ENCODE data around the gene GARIN6. TPM values are rescaled to one million over a fixed set of nuclear protein-coding genes. Genes with fewer than 3 reads are reported as not detected.
"Not testable (repeated sequence)": the region's sequence is repeated elsewhere in the genome, so short reads cannot be mapped to it uniquely, and the experiment has no call there.

Gene GARIN6
- not detected for polyA plus RNA-seq
- long read RNA-seq, donor 1 = 0 reads
- long read RNA-seq, donor 2 = 0 reads
- long read RNA-seq, donor 3 = 0 reads
- long read RNA-seq, donor 4 = 0 reads
- long read RNA-seq, donor 5 = 0 reads
- long read RNA-seq, donor 6 = 0 reads
- long read RNA-seq, donor 7 = 0 reads
- long read RNA-seq, donor 8 = 0 reads
- long read RNA-seq, donor 9 = 0 reads
- long read RNA-seq, donor 10 = 0 reads
- long read RNA-seq, donor 11 = 0 reads

- no peaks in the 10 kb centered on the region for H3K27me3 ChIP-seq (ENCODE audit: control insufficient read depth, insufficient read depth, low read length)
- H3K36me3 ChIP-seq (ENCODE audit: control insufficient read depth, insufficient read depth, low read length) = no peaks in the 10 kb centered on the region
- no peaks in the 10 kb centered on the region for H3K4me1 ChIP-seq (ENCODE audit: control insufficient read depth, insufficient read depth, low read length)
- no peak within 1 kb of the TSS for H3K27ac ChIP-seq (ENCODE audit: low read length)
- no CpG with 5 or more reads among the region's 4 CpGs for WGBS (ENCODE audit: insufficient coverage, low lambda C conversion rate)
- H3K9me3 ChIP-seq (ENCODE audit: control insufficient read depth, low read depth, low read length) = no peaks in the 10 kb centered on the region
- H3K4me3 ChIP-seq (ENCODE audit: low read length) = no peak within 1 kb of the TSS
- no peak for DNase-seq
Observed at GRCh38 chr12:99647453-99647852, at the start of gene GARIN6. Gene GARIN6 (plus strand): TSS chr12:99647753. CDS start chr12:99648175, 422 bp downstream.

- Histone ChIP-seq H3K4me3 (ENCODE audit: low read length) (no peak overlapping the region), H3K9me3 (ENCODE audit: control insufficient read depth, low read depth, low read length) (no peaks in the 10 kb centered on the region), H3K27me3 (ENCODE audit: control insufficient read depth, insufficient read depth, low read length) (no peaks in the 10 kb centered on the region), H3K36me3 (ENCODE audit: control insufficient read depth, insufficient read depth, low read length) (no peaks in the 10 kb centered on the region), H3K27ac (ENCODE audit: low read length) (no peak overlapping the region), H3K4me1 (ENCODE audit: control insufficient read depth, insufficient read depth, low read length) (no peaks in the 10 kb centered on the region)
- WGBS (ENCODE audit: insufficient coverage, low lambda C conversion rate) = no CpG with 5 or more reads among the region's 2 CpGs
- no peak for DNase-seq
Observed at GRCh38 chr12:99598785-99599184, 48.8 kb upstream of the GARIN6 start.

- DNase-seq = no peak
- H3K4me3 ChIP-seq (ENCODE audit: low read length) = no peak overlapping the region
Observed at GRCh38 chr12:99600388-99600787, 47.2 kb upstream of the GARIN6 start.

GRCh38 chr12:99609455-99610181, 37.9 kb upstream of the GARIN6 start:
- DNase-seq = no peak
- H3K36me3 ChIP-seq (ENCODE audit: control insufficient read depth, insufficient read depth, low read length) = no peaks in the 10 kb centered on the region
- H3K9me3 ChIP-seq (ENCODE audit: control insufficient read depth, low read depth, low read length) = no peaks in the 10 kb centered on the region
- H3K27me3 ChIP-seq (ENCODE audit: control insufficient read depth, insufficient read depth, low read length) = no peaks in the 10 kb centered on the region
- H3K4me3 ChIP-seq (ENCODE audit: low read length) = no peak overlapping the region
- H3K27ac ChIP-seq (ENCODE audit: low read length) = no peak overlapping the region
- no peaks in the 10 kb centered on the region for H3K4me1 ChIP-seq (ENCODE audit: control insufficient read depth, insufficient read depth, low read length)
- WGBS (ENCODE audit: insufficient coverage, low lambda C conversion rate) = 10% methylated on average over 2 of the region's 7 CpGs

More at GRCh38 chr12:99600388-99600787, 47.2 kb upstream of the GARIN6 start:
- Histone ChIP-seq H3K9me3 (ENCODE audit: control insufficient read depth, low read depth, low read length) (no peaks in the 10 kb centered on the region), H3K27ac (ENCODE audit: low read length) (no peak overlapping the region), H3K4me1 (ENCODE audit: control insufficient read depth, insufficient read depth, low read length) (no peaks in the 10 kb centered on the region), H3K27me3 (ENCODE audit: control insufficient read depth, insufficient read depth, low read length) (no peaks in the 10 kb centered on the region), H3K36me3 (ENCODE audit: control insufficient read depth, insufficient read depth, low read length) (no peaks in the 10 kb centered on the region)
- WGBS (ENCODE audit: insufficient coverage, low lambda C conversion rate) = 68% methylated on average over 2 of the region's 5 CpGs

GRCh38 chr12:99611117-99611516, 36.4 kb upstream of the GARIN6 start:
- H3K9me3 ChIP-seq (ENCODE audit: control insufficient read depth, low read depth, low read length) = no peaks in the 10 kb centered on the region
- H3K4me3 ChIP-seq (ENCODE audit: low read length) = no peak overlapping the region
- no peaks in the 10 kb centered on the region for H3K36me3 ChIP-seq (ENCODE audit: control insufficient read depth, insufficient read depth, low read length)
- H3K4me1 ChIP-seq (ENCODE audit: control insufficient read depth, insufficient read depth, low read length) = no peaks in the 10 kb centered on the region
- H3K27me3 ChIP-seq (ENCODE audit: control insufficient read depth, insufficient read depth, low read length) = no peaks in the 10 kb centered on the region
- DNase-seq = no peak
- H3K27ac ChIP-seq (ENCODE audit: low read length) = no peak overlapping the region
- WGBS (ENCODE audit: insufficient coverage, low lambda C conversion rate) = 100% methylated on average over 2 of the region's 3 CpGs

- Histone ChIP-seq H3K27me3 (ENCODE audit: control insufficient read depth, insufficient read depth, low read length) (no peaks in the 10 kb centered on the region), H3K36me3 (ENCODE audit: control insufficient read depth, insufficient read depth, low read length) (no peaks in the 10 kb centered on the region), H3K9me3 (ENCODE audit: control insufficient read depth, low read depth, low read length) (no peaks in the 10 kb centered on the region), H3K4me3 (ENCODE audit: low read length) (no peak overlapping the region), H3K4me1 (ENCODE audit: control insufficient read depth, insufficient read depth, low read length) (no peaks in the 10 kb centered on the region), H3K27ac (ENCODE audit: low read length) (no peak overlapping the region)
- no peak for DNase-seq
- WGBS (ENCODE audit: insufficient coverage, low lambda C conversion rate) = 90% methylated on average over 2 of the region's 3 CpGs
Observed at GRCh38 chr12:99611599-99611998, 36.0 kb upstream of the GARIN6 start.

- Histone ChIP-seq H3K4me1 (ENCODE audit: control insufficient read depth, insufficient read depth, low read length) (no peaks in the 10 kb centered on the region), H3K36me3 (ENCODE audit: control insufficient read depth, insufficient read depth, low read length) (no peaks in the 10 kb centered on the region), H3K27me3 (ENCODE audit: control insufficient read depth, insufficient read depth, low read length) (no peaks in the 10 kb centered on the region), H3K9me3 (ENCODE audit: control insufficient read depth, low read depth, low read length) (no peaks in the 10 kb centered on the region), H3K27ac (ENCODE audit: low read length) (no peak overlapping the region), H3K4me3 (ENCODE audit: low read length) (no peak overlapping the region)
- no CpG with 5 or more reads among the region's 4 CpGs for WGBS (ENCODE audit: insufficient coverage, low lambda C conversion rate)
- DNase-seq = no peak
Observed at GRCh38 chr12:99618657-99619056, 28.9 kb upstream of the GARIN6 start.

GRCh38 chr12:99619389-99620158, 28.0 kb upstream of the GARIN6 start:
- no peak for DNase-seq

GRCh38 chr12:99620159-99620479, 27.4 kb upstream of the GARIN6 start:
- Histone ChIP-seq H3K4me1 (ENCODE audit: control insufficient read depth, insufficient read depth, low read length) (no peaks in the 10 kb centered on the region), H3K9me3 (ENCODE audit: control insufficient read depth, low read depth, low read length) (no peaks in the 10 kb centered on the region), H3K27me3 (ENCODE audit: control insufficient read depth, insufficient read depth, low read length) (no peaks in the 10 kb centered on the region), H3K36me3 (ENCODE audit: control insufficient read depth, insufficient read depth, low read length) (no peaks in the 10 kb centered on the region), H3K27ac (ENCODE audit: low read length) (no peak overlapping the region), H3K4me3 (ENCODE audit: low read length) (no peak overlapping the region)
- DNase-seq = no peak

More at GRCh38 chr12:99619389-99620158, 28.0 kb upstream of the GARIN6 start:
- no CpG with 5 or more reads among the region's 7 CpGs for WGBS (ENCODE audit: insufficient coverage, low lambda C conversion rate)
- no peaks in the 10 kb centered on the region for H3K4me1 ChIP-seq (ENCODE audit: control insufficient read depth, insufficient read depth, low read length)
- no peak overlapping the region for H3K4me3 ChIP-seq (ENCODE audit: low read length)
- H3K27ac ChIP-seq (ENCODE audit: low read length) = no peak overlapping the region
- H3K9me3 ChIP-seq (ENCODE audit: control insufficient read depth, low read depth, low read length) = no peaks in the 10 kb centered on the region
- no peaks in the 10 kb centered on the region for H3K36me3 ChIP-seq (ENCODE audit: control insufficient read depth, insufficient read depth, low read length)
- no peaks in the 10 kb centered on the region for H3K27me3 ChIP-seq (ENCODE audit: control insufficient read depth, insufficient read depth, low read length)

- not testable (repeated sequence) for H3K36me3 ChIP-seq (ENCODE audit: control insufficient read depth, insufficient read depth, low read length); H3K27ac ChIP-seq (ENCODE audit: low read length); H3K4me1 ChIP-seq (ENCODE audit: control insufficient read depth, insufficient read depth, low read length); H3K9me3 ChIP-seq (ENCODE audit: control insufficient read depth, low read depth, low read length); DNase-seq; H3K4me3 ChIP-seq (ENCODE audit: low read length); H3K27me3 ChIP-seq (ENCODE audit: control insufficient read depth, insufficient read depth, low read length)
- WGBS (ENCODE audit: insufficient coverage, low lambda C conversion rate) = 100% methylated on average over 2 of the region's 2 CpGs
Observed at GRCh38 chr12:99624591-99624990, 23.0 kb upstream of the GARIN6 start.

Data from large intestine (tissue), 12 donors.